T-helper 22 cell (primary cell): ENCODE data around the gene PAPSS1.
"Not testable (repeated sequence)": the region's sequence is repeated elsewhere in the genome, so short reads cannot be mapped to it uniquely, and the experiment has no call there.

ENCODE experiments used
- DNase-seq: peaks from one replicate; pipeline ENCODE4 v3.0.0-alpha.2; 2020; ENCODE audit warnings: low read depth

Gene PAPSS1

DNA sequence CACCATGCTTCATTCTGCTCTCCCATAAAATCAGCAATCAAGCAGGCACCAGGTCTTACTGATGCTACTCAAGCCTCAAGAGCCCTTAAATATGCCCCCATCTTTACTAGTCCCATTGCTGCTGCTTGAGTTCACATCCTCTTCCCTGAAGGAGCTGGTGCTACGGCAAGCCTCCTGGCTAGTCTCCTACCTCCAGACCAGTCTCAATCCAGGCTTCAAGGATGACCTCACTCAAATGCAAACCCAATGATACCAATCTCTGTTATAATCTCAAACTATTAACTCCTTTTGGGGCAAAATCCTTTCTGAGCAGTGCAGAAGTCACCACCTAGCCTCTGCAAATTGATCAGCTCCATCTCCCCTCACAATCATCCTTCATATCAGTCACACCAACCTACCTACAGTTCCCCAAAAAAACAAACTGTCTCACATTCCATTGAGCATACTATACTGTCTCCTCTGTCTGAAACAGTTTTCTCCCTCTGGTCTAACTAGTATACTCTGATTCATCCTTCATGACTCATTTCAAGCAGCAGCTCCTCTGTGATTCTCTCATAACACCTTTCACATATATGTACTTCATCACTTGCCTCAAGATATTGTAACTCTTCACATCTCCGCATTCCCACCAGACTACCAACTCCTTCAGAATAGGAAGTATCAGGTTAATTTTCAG, 30.0 kb downstream of the PAPSS1 start:
- no peak for DNase-seq

DNA sequence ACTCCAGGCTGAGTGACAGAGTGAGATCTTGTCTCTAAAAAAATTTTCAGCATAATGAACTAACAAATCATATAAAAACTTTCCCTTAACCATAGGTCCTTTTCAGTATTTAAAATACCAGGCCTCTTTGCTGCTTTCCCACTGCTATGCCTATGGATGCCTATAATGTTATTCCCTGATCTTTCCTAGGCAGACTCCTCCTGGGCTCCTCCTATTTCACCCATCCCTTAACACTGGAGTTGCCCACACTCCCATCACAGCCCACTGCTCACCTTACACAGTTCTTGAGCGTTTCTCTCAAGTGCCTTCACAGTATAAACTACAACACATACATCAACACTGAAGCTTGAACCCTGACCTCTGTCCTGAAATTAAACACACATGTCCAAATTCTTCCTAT, 31.6 kb downstream of the PAPSS1 start:
- no peak for DNase-seq

GRCh38 chr4:107685740-107686139, 34.3 kb downstream of the PAPSS1 start:
- no peak for DNase-seq

DNA sequence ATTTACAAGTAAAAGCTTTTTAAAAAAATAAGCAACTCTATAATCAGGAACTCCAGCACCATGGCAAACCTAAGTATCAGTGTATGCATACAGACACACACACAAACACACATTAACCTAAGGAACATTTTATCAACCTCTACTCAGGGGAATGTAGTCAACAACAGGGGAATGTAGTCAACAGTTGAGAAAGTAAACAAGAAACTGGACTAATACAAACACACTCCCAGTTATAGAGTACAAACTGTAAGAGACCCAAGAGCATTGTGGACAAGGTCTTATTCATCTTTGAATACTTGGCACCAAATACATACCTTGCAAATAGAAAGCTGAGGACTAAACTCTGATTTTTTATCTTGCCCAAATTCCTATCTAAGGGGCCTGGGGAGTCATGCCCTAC, 36.2 kb downstream of the PAPSS1 start:
- no peak for DNase-seq

DNA sequence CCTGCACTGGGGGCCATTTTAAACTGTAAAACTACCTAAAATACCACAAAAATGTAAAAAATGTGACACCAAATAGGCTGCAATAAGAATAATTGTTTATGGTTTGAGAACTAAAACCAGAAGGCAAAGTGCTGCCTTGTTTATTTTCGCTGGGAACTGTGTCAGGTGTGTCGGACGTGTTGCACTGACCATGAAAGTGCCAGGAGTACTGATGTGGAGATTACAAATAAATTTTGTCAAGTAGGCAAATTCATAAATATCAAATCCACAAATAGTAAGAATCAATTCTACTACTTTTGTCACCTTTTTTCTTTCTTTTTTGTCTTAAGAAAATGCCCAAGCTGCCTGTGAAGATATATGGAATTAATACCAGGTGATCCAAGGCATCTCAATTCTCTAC, 37.7 kb downstream of the PAPSS1 start:
- no peak for DNase-seq

DNA sequence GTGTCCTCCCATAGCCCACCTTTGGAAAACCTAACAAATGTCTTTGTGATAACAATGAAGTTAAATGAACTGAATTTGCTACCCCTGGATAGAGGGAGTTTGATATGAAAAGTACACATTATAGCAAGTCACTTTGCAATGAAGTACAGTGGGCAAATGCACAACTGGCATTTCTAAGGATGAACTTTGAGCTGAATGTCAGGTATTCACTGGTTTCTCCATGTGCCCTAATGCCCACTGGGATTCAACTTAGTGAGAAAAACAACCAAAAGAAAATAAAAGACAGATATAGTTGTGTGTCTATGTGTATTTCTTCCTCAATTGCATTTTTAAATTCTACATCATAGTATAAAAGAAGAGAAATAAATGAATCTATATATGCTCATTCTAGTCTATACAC, 51.0 kb downstream of the PAPSS1 start:
- DNase-seq, result no peak

DNA sequence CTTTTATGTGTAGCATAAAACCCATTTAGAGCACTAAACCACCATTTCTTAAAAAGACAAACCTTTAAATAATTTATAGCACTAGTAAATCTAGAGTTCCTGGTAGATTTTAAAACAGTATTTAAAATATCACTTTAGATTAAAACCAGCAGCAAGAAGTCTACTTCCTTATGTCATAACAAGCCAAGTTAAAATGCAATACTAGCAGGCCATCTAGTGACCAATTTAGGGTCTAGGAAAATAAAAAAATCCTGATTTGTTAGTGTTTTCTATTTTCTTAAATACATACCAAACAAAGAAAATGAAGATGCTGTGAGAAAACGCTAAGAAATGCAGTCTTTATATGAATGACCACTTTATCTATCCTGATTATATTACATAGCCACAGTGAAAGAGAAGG, 53.9 kb downstream of the PAPSS1 start:
- DNase-seq, result no peak

DNA sequence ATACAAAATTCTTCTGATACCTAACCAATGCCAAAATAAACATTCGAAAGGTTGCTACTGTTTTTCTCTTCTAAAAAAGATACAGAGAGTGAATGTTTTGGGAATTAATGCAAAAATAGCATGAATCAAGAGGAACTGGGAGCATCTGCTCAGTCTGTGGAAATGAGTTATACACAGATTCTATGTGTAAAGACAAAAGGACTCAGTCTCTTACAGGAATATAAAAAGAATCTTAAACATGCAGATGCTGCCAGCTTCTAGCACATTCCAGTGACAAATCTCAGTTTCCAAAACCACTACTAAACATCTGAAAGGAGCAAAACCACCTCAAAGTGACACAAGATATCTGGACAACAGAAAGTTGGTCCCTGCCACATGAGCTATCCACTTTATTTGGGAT, 55.0 kb downstream of the PAPSS1 start:
- DNase-seq, result no peak

DNA sequence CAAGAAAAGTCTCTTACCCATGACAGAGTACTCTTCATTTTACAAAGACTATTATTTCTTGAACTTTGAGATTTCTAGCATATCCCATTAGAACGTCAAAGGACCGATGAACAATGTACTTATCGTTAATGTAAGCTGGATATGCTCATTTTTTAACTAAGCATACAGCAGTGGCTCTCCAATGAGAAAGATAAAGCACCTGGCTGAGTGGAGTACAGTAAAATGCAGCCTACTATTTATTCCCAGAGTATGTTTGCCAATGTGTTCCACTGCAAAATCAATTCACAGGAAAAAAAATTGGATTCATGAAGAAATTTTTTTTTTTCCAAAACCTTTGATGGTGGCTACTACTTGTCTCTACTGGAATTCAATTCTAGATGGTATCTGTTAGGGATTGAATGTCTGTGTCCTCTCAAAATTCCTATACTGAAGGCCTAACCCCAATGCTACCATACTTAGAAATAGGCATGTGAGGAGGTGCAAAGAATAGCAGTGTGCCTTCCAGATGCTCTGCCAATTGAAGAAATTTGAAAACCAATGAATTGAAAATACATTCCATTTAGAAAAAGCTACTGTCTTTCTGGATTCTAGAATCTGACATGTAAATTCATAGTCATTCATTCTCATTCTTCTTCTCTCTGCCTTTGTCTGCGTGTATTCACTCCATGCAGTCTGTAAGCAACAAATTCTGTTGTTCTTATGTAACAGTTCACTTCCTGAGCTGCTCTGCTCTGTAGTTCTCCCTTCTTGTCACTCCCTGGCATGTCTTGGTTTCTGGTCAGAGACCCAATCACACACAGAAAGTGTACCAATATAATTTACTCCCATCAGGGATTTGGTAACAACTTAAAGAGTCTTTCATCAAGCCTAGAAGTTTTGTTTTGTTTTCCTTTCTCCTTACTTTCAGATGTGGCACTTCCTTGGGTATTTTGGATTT, 61.4 kb downstream of the PAPSS1 start:
- DNase-seq, result no peak

DNA sequence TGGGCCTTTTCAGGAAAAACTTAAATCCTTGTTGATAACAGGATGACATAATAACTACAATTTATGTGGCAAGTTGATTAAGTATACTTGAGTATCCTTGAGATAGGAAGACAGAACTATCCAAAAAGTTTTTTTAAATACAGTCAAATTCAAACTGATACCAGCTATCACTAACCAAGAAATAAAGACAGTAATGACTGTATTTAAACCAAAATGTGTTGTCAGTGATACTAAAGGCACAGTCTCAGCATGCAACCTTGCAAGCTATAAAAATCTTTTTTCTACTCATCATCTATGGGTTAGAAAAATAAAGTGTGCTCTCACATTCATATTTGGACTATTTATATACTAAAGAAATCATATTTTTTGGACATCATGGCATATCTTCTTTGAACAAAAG, 64.7 kb downstream of the PAPSS1 start:
- no peak for DNase-seq

DNA sequence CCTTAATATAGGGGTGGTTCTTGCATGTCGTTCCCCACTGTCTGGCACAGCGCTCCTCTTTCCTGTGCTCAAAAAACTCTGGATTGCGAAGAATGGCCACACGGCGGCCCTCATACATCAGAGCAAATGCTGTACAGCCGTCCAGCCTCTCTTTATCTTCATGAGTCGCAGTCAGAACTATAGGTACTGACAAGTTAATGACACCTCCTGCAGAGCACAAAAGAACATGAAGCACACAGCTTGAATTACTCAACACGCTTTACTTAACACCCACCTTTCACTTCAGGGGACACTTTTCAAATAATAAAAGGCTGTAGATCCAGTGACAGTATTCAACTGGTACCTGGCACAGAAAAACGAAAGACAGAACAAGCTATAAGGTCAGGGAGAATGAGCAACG, 65.3 kb downstream of the PAPSS1 start:
- no peak for DNase-seq

- DNase-seq, result not testable (repeated sequence)
Measured at GRCh38 chr4:107651408-107651807, 68.6 kb downstream of the PAPSS1 start.

DNA sequence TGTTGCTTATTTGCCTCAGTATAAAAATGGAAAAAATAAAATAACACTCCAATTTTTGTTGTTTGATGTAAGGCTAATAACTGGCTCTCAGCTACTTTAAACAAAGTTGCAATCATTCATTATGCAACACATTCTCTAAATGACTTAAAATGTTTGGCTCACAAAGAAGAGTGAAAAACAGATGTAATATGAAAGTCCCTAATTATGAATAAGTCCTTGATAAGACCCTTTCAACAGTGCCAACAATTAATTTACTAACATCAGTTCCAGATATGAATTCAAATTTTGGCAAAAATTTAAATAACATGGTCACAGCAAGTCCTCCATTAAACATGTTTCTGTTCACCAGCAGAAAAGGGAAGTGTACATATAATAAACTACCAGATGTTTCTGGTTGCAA, 69.8 kb downstream of the PAPSS1 start:
- DNase-seq, result no peak

DNA sequence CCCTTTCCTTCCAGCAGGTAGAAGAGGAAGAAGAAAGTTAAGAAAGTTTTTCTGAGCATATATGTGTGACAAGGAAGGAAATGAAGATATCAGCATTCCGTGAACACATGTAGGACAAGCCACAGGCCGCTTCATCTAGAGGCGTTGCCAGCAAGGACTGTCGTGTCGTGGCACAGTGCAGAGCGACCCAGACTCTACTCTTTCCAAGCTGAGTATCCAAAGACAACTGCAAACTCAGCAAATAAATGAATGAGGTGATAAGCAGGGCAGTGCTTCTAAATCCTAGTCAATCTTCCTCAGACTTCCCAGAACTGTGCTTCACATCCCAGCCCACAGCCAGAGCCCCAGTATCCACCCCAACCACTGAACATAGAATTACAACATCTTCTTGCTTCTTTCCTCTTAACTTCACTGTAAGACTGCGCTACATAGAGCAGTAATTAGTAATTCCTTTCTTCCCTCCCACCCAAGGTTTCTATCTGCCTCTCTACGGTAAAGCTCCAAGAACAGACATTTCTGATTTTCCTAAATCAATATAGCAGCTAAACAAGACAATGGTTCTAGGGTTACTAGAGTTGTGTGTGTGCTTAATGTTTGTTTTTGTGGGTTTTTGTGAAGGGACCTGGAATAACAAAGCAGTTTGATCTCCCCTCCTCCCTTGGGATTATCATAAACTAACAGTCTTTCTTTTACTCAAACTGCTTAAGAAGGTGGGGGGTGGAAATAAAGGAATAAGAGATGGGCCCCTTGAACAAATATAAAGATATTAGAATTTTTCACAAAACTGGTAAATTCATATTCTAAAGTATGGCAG, 71.6 kb downstream of the PAPSS1 start:
- no peak for DNase-seq

- no peak for DNase-seq
Measured at GRCh38 chr4:107647591-107647990, 72.4 kb downstream of the PAPSS1 start.

- no peak for DNase-seq
Measured at GRCh38 chr4:107645604-107646003, 74.4 kb downstream of the PAPSS1 start.

DNA sequence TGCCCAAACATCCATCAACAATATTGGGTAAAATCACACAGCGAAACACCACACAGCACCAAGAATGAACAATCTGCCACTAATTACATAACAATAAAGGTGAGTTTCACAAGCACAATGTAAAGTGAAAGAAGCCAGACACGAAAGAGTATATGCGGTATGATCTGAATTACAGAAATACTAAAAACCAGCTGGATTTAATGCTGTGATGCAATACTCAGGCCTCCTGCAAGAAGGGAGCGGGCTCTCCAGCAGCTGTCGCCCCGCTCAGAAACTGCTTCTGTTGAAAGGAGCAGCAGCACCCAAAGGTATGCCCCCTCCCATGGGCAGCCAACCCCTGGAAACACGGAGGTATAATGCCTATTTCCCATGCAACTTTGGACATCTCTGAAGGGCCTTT, 77.0 kb downstream of the PAPSS1 start:
- DNase-seq, result no peak

DNA sequence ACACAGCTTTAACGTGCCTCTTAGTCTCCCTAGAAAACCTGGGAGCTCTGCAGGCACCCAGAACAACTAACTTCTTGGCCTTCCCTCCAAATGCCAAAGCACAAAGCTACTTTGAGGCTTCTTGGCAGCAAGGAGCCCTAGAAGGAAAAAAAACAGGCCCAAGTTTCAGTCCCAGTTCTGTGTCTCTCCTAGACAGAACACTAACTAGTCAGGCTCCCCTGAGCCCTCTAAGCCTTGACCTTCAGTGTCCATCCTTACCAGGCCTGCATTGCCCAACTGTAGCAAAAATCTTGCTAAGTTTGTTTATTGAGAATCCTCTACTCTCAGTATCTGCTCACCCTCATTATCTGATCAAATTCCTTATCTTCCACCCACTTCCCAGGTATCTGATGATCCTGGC, 79.2 kb downstream of the PAPSS1 start:
- no peak for DNase-seq

GRCh38 chr4:107640197-107640596, 79.8 kb downstream of the PAPSS1 start:
- DNase-seq, result no peak

- no peak for DNase-seq
Measured at GRCh38 chr4:107635735-107636134, 84.3 kb downstream of the PAPSS1 start.

DNA sequence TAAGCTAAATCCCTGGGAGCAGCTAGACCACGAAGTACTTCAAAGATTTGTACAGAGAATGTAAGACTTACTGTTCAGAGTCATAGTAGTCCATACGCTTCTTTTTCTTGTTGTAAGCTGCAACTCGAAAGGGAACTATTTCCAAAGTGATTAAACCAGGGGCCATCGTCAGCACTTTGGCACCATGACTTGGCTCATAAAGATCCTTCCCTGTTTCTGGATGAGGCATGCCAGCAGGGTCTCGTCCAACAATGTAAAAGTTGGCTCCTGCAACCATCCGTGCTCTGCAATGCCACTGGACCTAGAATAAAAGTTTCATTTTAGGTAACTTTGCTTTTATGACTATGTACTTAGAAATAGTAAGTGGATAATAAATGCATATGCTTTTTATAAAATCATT, 88.5 kb downstream of the PAPSS1 start:
- DNase-seq, result no peak

DNA sequence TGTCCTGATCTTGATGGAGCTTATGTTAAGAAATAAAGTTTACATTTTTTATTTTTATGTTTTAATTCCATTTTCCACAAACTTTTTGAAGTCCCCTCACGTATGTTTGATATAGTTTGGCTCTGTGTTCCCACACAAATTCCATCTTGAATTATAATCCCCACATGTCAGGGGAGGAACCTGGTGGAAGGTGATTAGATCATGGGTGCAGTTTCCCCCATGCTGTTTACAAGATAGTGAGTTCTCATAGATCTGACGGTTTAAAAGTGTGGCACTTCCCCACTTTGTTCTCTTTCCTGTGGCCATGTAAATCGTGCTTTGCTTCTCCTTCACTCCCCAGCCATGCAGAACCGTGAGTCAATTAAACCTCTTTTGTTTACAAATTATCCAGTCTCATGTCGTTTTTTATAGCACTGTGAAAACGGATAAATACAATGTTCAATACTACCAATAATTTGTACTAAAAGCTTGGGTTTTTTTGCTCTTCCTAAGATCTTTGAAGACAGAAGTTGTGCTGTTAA, 89.8 kb downstream of the PAPSS1 start:
- DNase-seq, result no peak
